Germinal center (tissue), 1 donor: Measurements from ENCODE around the gene GIPC2.
"Not testable (repeated sequence)": the region's sequence is repeated elsewhere in the genome, so short reads cannot be mapped to it uniquely, and the experiment has no call there.

Experiments used
- DNase-seq: peaks from one replicate; pipeline ENCODE4 v3.0.0; 2012; ENCODE audit warnings: mixed read lengths, low spot score

Gene GIPC2

GRCh38 chr1:78069784-78070183 lies 24.0 kb downstream of the GIPC2 start:
- DNase-seq: no peak

GRCh38 chr1:78070210-78070609 lies 24.4 kb downstream of the GIPC2 start:
- DNase-seq: no peak

- no peak for DNase-seq
These were observed 25.0 kb downstream of the GIPC2 start for GRCh38 chr1:78070758-78071157.

- DNase-seq: no peak
These were observed 25.9 kb downstream of the GIPC2 start for GRCh38 chr1:78071696-78072095.

- DNase-seq: no peak
These were observed 26.4 kb downstream of the GIPC2 start for GRCh38 chr1:78072216-78072615.

GRCh38 chr1:78073441-78073840 lies 27.7 kb downstream of the GIPC2 start:
- DNase-seq: no peak

- no peak for DNase-seq
These were observed 29.9 kb downstream of the GIPC2 start for GRCh38 chr1:78075621-78076020.

- DNase-seq: no peak
These were observed 32.6 kb downstream of the GIPC2 start for GRCh38 chr1:78078358-78078757.

- no peak for DNase-seq
These were observed 33.8 kb downstream of the GIPC2 start for GRCh38 chr1:78079580-78079979.

- no peak for DNase-seq
These were observed 35.0 kb downstream of the GIPC2 start for GRCh38 chr1:78080767-78081166.

- no peak for DNase-seq
These were observed 36.5 kb downstream of the GIPC2 start for GRCh38 chr1:78081980-78082860.

GRCh38 chr1:78084639-78085038 lies 38.9 kb downstream of the GIPC2 start:
- DNase-seq: not testable (repeated sequence)

GRCh38 chr1:78086697-78087096 lies 40.9 kb downstream of the GIPC2 start:
- no peak for DNase-seq

GRCh38 chr1:78088015-78088414 lies 42.2 kb downstream of the GIPC2 start:
- no peak for DNase-seq

- no peak for DNase-seq
These were observed 42.7 kb downstream of the GIPC2 start for GRCh38 chr1:78088486-78088885.

- DNase-seq: no peak
These were observed 43.2 kb downstream of the GIPC2 start for GRCh38 chr1:78089010-78089409.

GRCh38 chr1:78090472-78091133 lies 44.8 kb downstream of the GIPC2 start:
- DNase-seq: no peak

GRCh38 chr1:78091215-78091813 lies 45.5 kb downstream of the GIPC2 start:
- no peak for DNase-seq

- no peak for DNase-seq
These were observed 46.1 kb downstream of the GIPC2 start for GRCh38 chr1:78091886-78092285.

- no peak for DNase-seq
These were observed 46.9 kb downstream of the GIPC2 start for GRCh38 chr1:78092643-78093042.

- DNase-seq: no peak
These were observed 47.8 kb downstream of the GIPC2 start for GRCh38 chr1:78093560-78093959.

GRCh38 chr1:78094639-78095038 lies 48.9 kb downstream of the GIPC2 start:
- DNase-seq: no peak

GRCh38 chr1:78095593-78095992 lies 49.8 kb downstream of the GIPC2 start:
- no peak for DNase-seq
